B cell (primary cell): ENCODE measurements around the gene SLC6A6.

Source experiments
- EZH2 ChIP-seq: IDR thresholded peaks from 2 replicates; pipeline ENCODE4 v1.6.1; 2012; ENCODE audit warnings: borderline replicate concordance, low read depth, mild to moderate bottlenecking, moderate library complexity, low read length; ENCODE audit not compliant: insufficient read depth, poor library complexity, severe bottlenecking
- TF ChIP-seq, protein P1 (sequence below): fragments of 200-600 bp; IDR thresholded peaks from one replicate; pipeline ENCODE4 v1.8.0; 2022; ENCODE audit warnings: antibody characterized with exemption, mild to moderate bottlenecking

DNA sequence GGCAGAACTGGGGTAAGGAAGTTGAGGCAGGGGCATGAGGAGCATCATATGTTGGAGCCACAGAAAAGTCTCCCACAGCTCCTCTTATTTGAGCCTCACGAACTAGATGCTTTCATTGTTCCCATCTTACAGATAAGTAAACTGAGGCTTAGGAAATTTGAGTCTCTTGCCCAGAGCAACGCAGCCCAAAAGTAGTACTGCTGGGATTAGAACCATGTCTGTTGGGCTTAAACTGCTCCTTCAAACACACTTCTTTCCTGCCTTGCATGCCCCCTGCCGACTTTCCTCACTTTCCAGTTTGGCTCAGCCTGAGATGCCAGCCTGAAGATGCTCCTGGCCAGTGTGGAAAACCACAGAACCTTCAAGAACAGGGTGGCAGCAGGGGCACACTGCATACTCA is 43.1 kb upstream of the SLC6A6 start:
- TF ChIP-seq, protein P1, sequence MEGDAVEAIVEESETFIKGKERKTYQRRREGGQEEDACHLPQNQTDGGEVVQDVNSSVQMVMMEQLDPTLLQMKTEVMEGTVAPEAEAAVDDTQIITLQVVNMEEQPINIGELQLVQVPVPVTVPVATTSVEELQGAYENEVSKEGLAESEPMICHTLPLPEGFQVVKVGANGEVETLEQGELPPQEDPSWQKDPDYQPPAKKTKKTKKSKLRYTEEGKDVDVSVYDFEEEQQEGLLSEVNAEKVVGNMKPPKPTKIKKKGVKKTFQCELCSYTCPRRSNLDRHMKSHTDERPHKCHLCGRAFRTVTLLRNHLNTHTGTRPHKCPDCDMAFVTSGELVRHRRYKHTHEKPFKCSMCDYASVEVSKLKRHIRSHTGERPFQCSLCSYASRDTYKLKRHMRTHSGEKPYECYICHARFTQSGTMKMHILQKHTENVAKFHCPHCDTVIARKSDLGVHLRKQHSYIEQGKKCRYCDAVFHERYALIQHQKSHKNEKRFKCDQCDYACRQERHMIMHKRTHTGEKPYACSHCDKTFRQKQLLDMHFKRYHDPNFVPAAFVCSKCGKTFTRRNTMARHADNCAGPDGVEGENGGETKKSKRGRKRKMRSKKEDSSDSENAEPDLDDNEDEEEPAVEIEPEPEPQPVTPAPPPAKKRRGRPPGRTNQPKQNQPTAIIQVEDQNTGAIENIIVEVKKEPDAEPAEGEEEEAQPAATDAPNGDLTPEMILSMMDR, result no peak
- TF ChIP-seq EZH2, result no peak
